ENCODE measurements around the gene RBM19. TPM values are rescaled to one million over a fixed set of nuclear protein-coding genes. Genes with fewer than 3 reads are reported as not detected.

Gene RBM19
- total RNA-seq, 1 experiment from 2014 or later = 61.7 TPM

GRCh38 chr12:113900716-113901115 lies 65.4 kb downstream of the RBM19 start:
- CTCF ChIA-PET = no interaction called here
- POLR2A ChIA-PET (ENCODE audit: unreplicated experiment) = no interaction called here
- Histone ChIP-seq H2AFZ (ENCODE audit: low read length) (no peak overlapping the region), H4K20me1 (ENCODE audit: low read length) (peaks cover 4% of the 10 kb centered on the region; the same call in 1 of the 2 replicates), H3K9ac (ENCODE audit: low read length) (no peak overlapping the region), H3K4me3 (ENCODE audit: low read length) (no peak overlapping the region), H3K27me3 (ENCODE audit: low read length) (no peaks in the 10 kb centered on the region), H3K9me2 (replicated peaks; ENCODE audit: low read length) (no peaks in the 10 kb centered on the region), H3K36me3 (ENCODE audit: low read depth, low read length) (peaks cover 18% of the 10 kb centered on the region; the same call in 1 of the 2 replicates), H3K4me1 (ENCODE audit: insufficient read depth, low read length) (no peaks in the 10 kb centered on the region), H3K27ac (ENCODE audit: low read length) (no peak overlapping the region), H3F3A (ENCODE audit: low read length, unreplicated experiment) (no peaks in the 10 kb centered on the region), H3K79me2 (ENCODE audit: low read length) (no peaks in the 10 kb centered on the region), H3K9me3 (ENCODE audit: low read length) (no peaks in the 10 kb centered on the region), H3K4me2 (ENCODE audit: low read length) (no peak overlapping the region)
- no peak for DNase-seq
- ATAC-seq = no peak
- TF ChIP-seq EZH2phosphoT487 (IDR thresholded peaks at IDR 0.05; ENCODE audit: borderline replicate concordance, low read length) (no peak), EZH2 (IDR thresholded peaks at IDR 0.05; ENCODE audit: low read length, unreplicated experiment) (no peak)
- TF ChIP-seq, protein P1, sequence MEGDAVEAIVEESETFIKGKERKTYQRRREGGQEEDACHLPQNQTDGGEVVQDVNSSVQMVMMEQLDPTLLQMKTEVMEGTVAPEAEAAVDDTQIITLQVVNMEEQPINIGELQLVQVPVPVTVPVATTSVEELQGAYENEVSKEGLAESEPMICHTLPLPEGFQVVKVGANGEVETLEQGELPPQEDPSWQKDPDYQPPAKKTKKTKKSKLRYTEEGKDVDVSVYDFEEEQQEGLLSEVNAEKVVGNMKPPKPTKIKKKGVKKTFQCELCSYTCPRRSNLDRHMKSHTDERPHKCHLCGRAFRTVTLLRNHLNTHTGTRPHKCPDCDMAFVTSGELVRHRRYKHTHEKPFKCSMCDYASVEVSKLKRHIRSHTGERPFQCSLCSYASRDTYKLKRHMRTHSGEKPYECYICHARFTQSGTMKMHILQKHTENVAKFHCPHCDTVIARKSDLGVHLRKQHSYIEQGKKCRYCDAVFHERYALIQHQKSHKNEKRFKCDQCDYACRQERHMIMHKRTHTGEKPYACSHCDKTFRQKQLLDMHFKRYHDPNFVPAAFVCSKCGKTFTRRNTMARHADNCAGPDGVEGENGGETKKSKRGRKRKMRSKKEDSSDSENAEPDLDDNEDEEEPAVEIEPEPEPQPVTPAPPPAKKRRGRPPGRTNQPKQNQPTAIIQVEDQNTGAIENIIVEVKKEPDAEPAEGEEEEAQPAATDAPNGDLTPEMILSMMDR (conservative IDR thresholded peaks at IDR 0.05; ENCODE audit: low read depth, low read length) = no peak
- intact Hi-C loops (cut with micrococcal nuclease) = no loop called here
- no TSS peak for BruUV-seq (replicated peaks)

GRCh38 chr12:113899561-113900471 lies 66.3 kb downstream of the RBM19 start:
- Histone ChIP-seq H3K79me2 (ENCODE audit: low read length) (no peaks in the 10 kb centered on the region), H3F3A (ENCODE audit: low read length, unreplicated experiment) (no peaks in the 10 kb centered on the region), H3K4me2 (ENCODE audit: low read length) (no peak overlapping the region), H3K36me3 (ENCODE audit: low read depth, low read length) (peaks cover 13% of the 10 kb centered on the region; the same call in 1 of the 2 replicates), H3K27me3 (ENCODE audit: low read length) (no peaks in the 10 kb centered on the region), H3K4me3 (ENCODE audit: low read length) (no peak overlapping the region), H3K9me2 (replicated peaks; ENCODE audit: low read length) (no peaks in the 10 kb centered on the region), H4K20me1 (ENCODE audit: low read length) (peaks cover 4% of the 10 kb centered on the region; the same call in 1 of the 2 replicates), H3K9ac (ENCODE audit: low read length) (no peak overlapping the region), H2AFZ (ENCODE audit: low read length) (no peak overlapping the region), H3K4me1 (ENCODE audit: insufficient read depth, low read length) (no peaks in the 10 kb centered on the region), H3K9me3 (ENCODE audit: low read length) (no peaks in the 10 kb centered on the region), H3K27ac (ENCODE audit: low read length) (no peak overlapping the region)
- ChIA-PET CTCF (no interaction called here), POLR2A (ENCODE audit: unreplicated experiment) (no interaction called here)
- DNase-seq (no peak), ATAC-seq (no peak)
- TF ChIP-seq EZH2 (IDR thresholded peaks at IDR 0.05; ENCODE audit: low read length, unreplicated experiment) (no peak), EZH2phosphoT487 (IDR thresholded peaks at IDR 0.05; ENCODE audit: borderline replicate concordance, low read length) (no peak)
- TF ChIP-seq, protein P1 (conservative IDR thresholded peaks at IDR 0.05; ENCODE audit: low read depth, low read length) = no peak
- no TSS peak for BruUV-seq (replicated peaks)
- intact Hi-C loops (cut with micrococcal nuclease) = no loop called here

- CTCF ChIA-PET = no interaction called here
- no TSS peak for BruUV-seq (replicated peaks)
These were observed 67.0 kb downstream of the RBM19 start for GRCh38 chr12:113899042-113899560.

More at GRCh38 chr12:113899042-113899560, 67.0 kb downstream of the RBM19 start:
- H2AFZ ChIP-seq (ENCODE audit: low read length) = no peak overlapping the region
- POLR2A ChIA-PET (ENCODE audit: unreplicated experiment) = no interaction called here
- H4K20me1 ChIP-seq (ENCODE audit: low read length) = peaks cover 4% of the 10 kb centered on the region; the same call in 1 of the 2 replicates
- H3K4me3 ChIP-seq (ENCODE audit: low read length) = no peak overlapping the region
- H3K4me2 ChIP-seq (ENCODE audit: low read length) = no peak overlapping the region
- DNase-seq (no peak), ATAC-seq (no peak)
- no peaks in the 10 kb centered on the region for H3F3A ChIP-seq (ENCODE audit: low read length, unreplicated experiment)
- intact Hi-C loops (cut with micrococcal nuclease) = no loop called here
- H3K79me2 ChIP-seq (ENCODE audit: low read length) = no peaks in the 10 kb centered on the region
- H3K9me2 ChIP-seq (replicated peaks; ENCODE audit: low read length) = no peaks in the 10 kb centered on the region
- peaks cover 7% of the 10 kb centered on the region; the same call in 1 of the 2 replicates for H3K36me3 ChIP-seq (ENCODE audit: low read depth, low read length)
- no peaks in the 10 kb centered on the region for H3K4me1 ChIP-seq (ENCODE audit: insufficient read depth, low read length)
- TF ChIP-seq, protein P1 (conservative IDR thresholded peaks at IDR 0.05; ENCODE audit: low read depth, low read length) = no peak
- TF ChIP-seq EZH2phosphoT487 (IDR thresholded peaks at IDR 0.05; ENCODE audit: borderline replicate concordance, low read length) (no peak), EZH2 (IDR thresholded peaks at IDR 0.05; ENCODE audit: low read length, unreplicated experiment) (no peak)
- H3K9me3 ChIP-seq (ENCODE audit: low read length) = no peaks in the 10 kb centered on the region
- no peak overlapping the region for H3K9ac ChIP-seq (ENCODE audit: low read length)
- H3K27ac ChIP-seq (ENCODE audit: low read length) = no peak overlapping the region
- H3K27me3 ChIP-seq (ENCODE audit: low read length) = no peaks in the 10 kb centered on the region

Measured in PC-3 (cell line).